CD4-positive, CD25-positive, alpha-beta regulatory T cell (primary cell): ENCODE data around the gene UQCRC1. TPM values are rescaled to one million over a fixed set of nuclear protein-coding genes. Genes with fewer than 3 reads are reported as not detected.

Experiments
- ATAC-seq, 2 donors: fragments of 150-1000 bp; cut with Tn5 transposase; one replicate each; pipeline ENCODE4 v1.10.0; 2021; ENCODE audit warnings: low read depth in 2 of 2, moderate number of reproducible peaks in 2 of 2, moderate library complexity in 1 of 2
- DNase-seq, 3 donors: peaks; one replicate each; pipeline versions ENCODE4 v3.0.0 to v3.0.0-alpha.2; 2012 to 2022; ENCODE audit warnings: mixed read lengths in 1 of 3
- H3K27ac ChIP-seq: one replicate; pipeline ENCODE4 v1.7.0; 2013; ENCODE audit warnings: mild to moderate bottlenecking, low read length; ENCODE audit not compliant: insufficient read depth, poor library complexity, severe bottlenecking
- H3K27me3 ChIP-seq: one replicate; pipeline ENCODE4 v1.7.0; 2013; ENCODE audit warnings: low read length; ENCODE audit not compliant: control insufficient read depth, insufficient read depth
- H3K36me3 ChIP-seq: one replicate; pipeline ENCODE4 v1.7.0; 2013; ENCODE audit warnings: mild to moderate bottlenecking, low read length, moderate library complexity; ENCODE audit not compliant: control insufficient read depth, insufficient read depth
- H3K4me1 ChIP-seq: 2 replicates; pipeline ENCODE4 v1.7.0; 2013; ENCODE audit warnings: mild to moderate bottlenecking, low read length; ENCODE audit not compliant: insufficient read depth, control insufficient read depth, poor library complexity, severe bottlenecking
- H3K4me3 ChIP-seq: one replicate; pipeline ENCODE4 v1.7.0; 2013; ENCODE audit warnings: low read depth, mild to moderate bottlenecking, low read length, moderate library complexity
- H3K9me3 ChIP-seq, 2 experiments: 1 replicate in 1 of 2; 2 replicates in 1 of 2; pipeline ENCODE4 v1.7.0; 2013; ENCODE audit warnings: low read length in 2 of 2, mild to moderate bottlenecking in 1 of 2, moderate library complexity in 1 of 2; ENCODE audit not compliant: control insufficient read depth in 2 of 2
- H3K27ac Mint-ChIP-seq, 3 donors: one replicate each; pipeline ENCODE4 v1.8.0; 2020 to 2022; ENCODE audit warnings: mild to moderate bottlenecking in 3 of 3, mixed read lengths in 3 of 3, moderate library complexity in 2 of 3
- H3K27me3 Mint-ChIP-seq: one replicate; pipeline ENCODE4 v1.8.0; 2022; ENCODE audit warnings: mild to moderate bottlenecking, mixed read lengths
- H3K36me3 Mint-ChIP-seq: one replicate; pipeline ENCODE4 v1.8.0; 2020; ENCODE audit warnings: mixed read lengths
- H3K4me1 Mint-ChIP-seq, 4 donors: one replicate each; pipeline ENCODE4 v1.8.0; 2020 to 2022; ENCODE audit warnings: mixed read lengths in 4 of 4, mild to moderate bottlenecking in 1 of 4
- H3K4me3 Mint-ChIP-seq, 4 donors: one replicate each; pipeline ENCODE4 v1.8.0; 2020 to 2022; ENCODE audit warnings: mild to moderate bottlenecking in 4 of 4, mixed read lengths in 4 of 4, moderate library complexity in 3 of 4
- H3K9me3 Mint-ChIP-seq, 7 donors: one replicate each; pipeline ENCODE4 v1.8.0; 2020 to 2022; ENCODE audit warnings: mixed read lengths in 7 of 7, mild to moderate bottlenecking in 3 of 7, moderate library complexity in 2 of 7
- polyA plus RNA-seq, 4 donors: library from polyadenylated mRNA; unstranded; fragments of 300-500 nt; fragmentation: Illumina TruSeq; gene quantifications; one replicate each; pipeline ENCODE4 v1.2.3, GENCODE V29; 2021
- total RNA-seq: library from RNA; stranded (reverse); gene quantifications from one replicate; pipeline ENCODE4 v1.2.3, GENCODE V29; 2022

Gene UQCRC1
- total and polyA plus RNA-seq, 5 donors from 2014 or later = 111 to 234 (median 186) TPM

- no peak overlapping the region for H3K4me3 ChIP-seq
- no peak overlapping the region for H3K27ac Mint-ChIP-seq
- H3K27ac ChIP-seq = no peak overlapping the region
- no peaks in the 10 kb centered on the region for H3K9me3 ChIP-seq
- no peak overlapping the region for H3K4me3 Mint-ChIP-seq
- H3K9me3 Mint-ChIP-seq = no peaks in the 10 kb centered on the region
- peaks cover 62% of the 10 kb centered on the region for H3K36me3 ChIP-seq
- ATAC-seq = no peak
- peaks cover 38% of the 10 kb centered on the region for H3K36me3 Mint-ChIP-seq
- H3K4me1 ChIP-seq = no peaks in the 10 kb centered on the region
- H3K27me3 ChIP-seq = no peaks in the 10 kb centered on the region
- peaks cover 0 to 10% (median 4%) of the 10 kb centered on the region in 4 donors for H3K4me1 Mint-ChIP-seq
- H3K27me3 Mint-ChIP-seq = no peaks in the 10 kb centered on the region
- DNase-seq = no peak
Measured at GRCh38 chr3:48601622-48601994, 7.8 kb downstream of the UQCRC1 start.

GRCh38 chr3:48600711-48601621 is 8.5 kb downstream of the UQCRC1 start:
- ATAC-seq = no peak
- no peaks in the 10 kb centered on the region for H3K4me1 ChIP-seq
- no peak overlapping the region for H3K4me3 ChIP-seq
- Mint-ChIP-seq H3K36me3 (peaks cover 37% of the 10 kb centered on the region), H3K27me3 (peaks cover under 1% of the 10 kb centered on the region), H3K4me1 (peaks cover 0 to 10% (median 3%) of the 10 kb centered on the region in 4 donors), H3K27ac (no peak overlapping the region), H3K9me3 (no peaks in the 10 kb centered on the region), H3K4me3 (no peak overlapping the region)
- H3K9me3 ChIP-seq = no peaks in the 10 kb centered on the region
- no peaks in the 10 kb centered on the region for H3K27me3 ChIP-seq
- no peak for DNase-seq
- no peak overlapping the region for H3K27ac ChIP-seq
- peaks cover 62% of the 10 kb centered on the region for H3K36me3 ChIP-seq

GRCh38 chr3:48599509-48600285 is 9.7 kb downstream of the UQCRC1 start:
- no peak overlapping the region for H3K4me3 Mint-ChIP-seq
- H3K9me3 ChIP-seq = no peaks in the 10 kb centered on the region
- H3K4me1 ChIP-seq = peaks cover 5% of the 10 kb centered on the region
- H3K36me3 ChIP-seq = peaks cover 50% of the 10 kb centered on the region
- ATAC-seq = no peak
- H3K27me3 ChIP-seq = no peaks in the 10 kb centered on the region
- no peak overlapping the region for H3K27ac ChIP-seq
- no peaks in the 10 kb centered on the region for H3K9me3 Mint-ChIP-seq
- no peak overlapping the region for H3K27ac Mint-ChIP-seq
- peaks cover 27% of the 10 kb centered on the region for H3K36me3 Mint-ChIP-seq
- H3K4me3 ChIP-seq = no peak overlapping the region
- peaks cover 7% of the 10 kb centered on the region for H3K27me3 Mint-ChIP-seq
- DNase-seq = no peak
- peaks cover 0 to 10% (median under 1%) of the 10 kb centered on the region in 4 donors for H3K4me1 Mint-ChIP-seq

DNA sequence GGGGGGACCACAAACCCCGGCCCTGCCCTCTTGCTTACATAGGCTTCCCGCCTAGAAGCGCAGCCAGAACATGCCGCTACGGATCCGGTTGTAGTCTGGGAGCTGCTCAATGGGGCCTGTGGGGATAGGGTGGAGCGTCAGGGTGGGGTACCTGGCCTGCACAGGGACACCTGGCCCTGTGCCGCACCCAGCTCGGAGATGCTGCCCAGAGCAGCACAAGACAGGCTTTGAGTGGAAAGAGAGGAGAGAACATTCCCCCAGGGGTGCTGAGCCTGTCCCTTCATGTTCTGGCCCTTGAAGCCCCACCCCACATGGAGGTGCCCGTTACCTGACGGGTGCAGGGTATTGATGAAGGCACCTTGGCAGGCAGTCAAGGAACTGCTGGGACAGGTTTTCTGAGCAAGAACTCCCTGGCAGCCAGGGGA is 10.4 kb downstream of the UQCRC1 start:
- no peak for DNase-seq
- no peak for ATAC-seq
- Mint-ChIP-seq H3K27me3 (peaks cover 11% of the 10 kb centered on the region), H3K27ac (no peak overlapping the region), H3K4me1 (peaks cover 0 to 13% (median under 1%) of the 10 kb centered on the region in 4 donors), H3K36me3 (peaks cover 24% of the 10 kb centered on the region), H3K4me3 (no peak overlapping the region), H3K9me3 (no peaks in the 10 kb centered on the region)
- H3K4me1 ChIP-seq = peaks cover 5% of the 10 kb centered on the region
- H3K36me3 ChIP-seq = peaks cover 44% of the 10 kb centered on the region
- no peak overlapping the region for H3K27ac ChIP-seq
- no peak overlapping the region for H3K4me3 ChIP-seq
- H3K9me3 ChIP-seq = no peaks in the 10 kb centered on the region
- no peaks in the 10 kb centered on the region for H3K27me3 ChIP-seq

- Histone ChIP-seq H3K27ac (no peak overlapping the region), H3K36me3 (peaks cover 38% of the 10 kb centered on the region), H3K4me3 (no peak overlapping the region), H3K4me1 (peaks cover 5% of the 10 kb centered on the region), H3K27me3 (no peaks in the 10 kb centered on the region), H3K9me3 (no peaks in the 10 kb centered on the region)
- peaks cover 0 to 13% (median under 1%) of the 10 kb centered on the region in 4 donors for H3K4me1 Mint-ChIP-seq
- H3K27me3 Mint-ChIP-seq = peaks cover 12% of the 10 kb centered on the region
- ATAC-seq = no peak
- no peak overlapping the region for H3K4me3 Mint-ChIP-seq
- H3K9me3 Mint-ChIP-seq = peaks cover 0 to 2% (median 0%) of the 10 kb centered on the region in 7 donors
- no peak for DNase-seq
- peaks cover 24% of the 10 kb centered on the region for H3K36me3 Mint-ChIP-seq
- no peak overlapping the region for H3K27ac Mint-ChIP-seq
Measured at GRCh38 chr3:48598323-48599076, 10.9 kb downstream of the UQCRC1 start.

DNA sequence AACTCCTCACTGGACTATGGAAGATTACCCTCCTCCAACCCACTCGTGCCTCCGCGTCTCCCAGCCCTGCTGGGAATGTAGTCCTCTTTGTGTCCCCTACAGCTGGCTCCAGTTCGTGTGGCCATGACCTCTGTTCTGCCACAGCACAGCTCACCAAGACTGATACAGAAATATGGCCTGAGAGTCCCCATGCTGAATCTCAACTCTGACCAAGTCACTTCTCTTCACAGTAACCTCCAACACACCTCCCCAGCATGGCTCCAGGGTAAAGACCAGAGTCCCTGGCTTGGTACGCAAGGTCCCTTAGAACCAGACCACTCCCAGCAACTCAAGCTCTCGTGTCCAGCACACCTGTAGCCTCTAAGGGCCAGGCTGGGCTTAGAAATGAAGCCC is 12.0 kb downstream of the UQCRC1 start:
- Mint-ChIP-seq H3K27ac (peak overlapping the region in 2 of 3 donors; percentile 62), H3K27me3 (peaks cover 12% of the 10 kb centered on the region), H3K9me3 (peaks cover 0 to 2% (median 0%) of the 10 kb centered on the region in 7 donors), H3K4me3 (no peak overlapping the region), H3K4me1 (peaks cover 0 to 16% (median under 1%) of the 10 kb centered on the region in 4 donors), H3K36me3 (peaks cover 16% of the 10 kb centered on the region)
- no peak overlapping the region for H3K27ac ChIP-seq
- ATAC-seq (no peak), DNase-seq (no peak)
- H3K4me1 ChIP-seq = peaks cover 5% of the 10 kb centered on the region
- no peaks in the 10 kb centered on the region for H3K27me3 ChIP-seq
- no peak overlapping the region for H3K4me3 ChIP-seq
- no peaks in the 10 kb centered on the region for H3K9me3 ChIP-seq
- peaks cover 28% of the 10 kb centered on the region for H3K36me3 ChIP-seq

GRCh38 chr3:48596676-48597407 is 12.6 kb downstream of the UQCRC1 start:
- no peaks in the 10 kb centered on the region for H3K9me3 ChIP-seq
- Mint-ChIP-seq H3K4me3 (peak overlapping the region in 1 of 4 donors; percentile 23), H3K36me3 (peaks cover 14% of the 10 kb centered on the region), H3K4me1 (peaks cover 0 to 16% (median under 1%) of the 10 kb centered on the region in 4 donors), H3K27me3 (peaks cover 12% of the 10 kb centered on the region), H3K9me3 (peaks cover 0 to 2% (median 0%) of the 10 kb centered on the region in 7 donors), H3K27ac (peak overlapping the region in 2 of 3 donors; percentile 62)
- H3K4me3 ChIP-seq = no peak overlapping the region
- H3K27ac ChIP-seq = no peak overlapping the region
- no peak for DNase-seq
- peaks cover 5% of the 10 kb centered on the region for H3K4me1 ChIP-seq
- peaks cover 25% of the 10 kb centered on the region for H3K36me3 ChIP-seq
- no peaks in the 10 kb centered on the region for H3K27me3 ChIP-seq
- ATAC-seq = no peak
